ENCODE results near the gene DPP6.

The DPP6 gene

DNA sequence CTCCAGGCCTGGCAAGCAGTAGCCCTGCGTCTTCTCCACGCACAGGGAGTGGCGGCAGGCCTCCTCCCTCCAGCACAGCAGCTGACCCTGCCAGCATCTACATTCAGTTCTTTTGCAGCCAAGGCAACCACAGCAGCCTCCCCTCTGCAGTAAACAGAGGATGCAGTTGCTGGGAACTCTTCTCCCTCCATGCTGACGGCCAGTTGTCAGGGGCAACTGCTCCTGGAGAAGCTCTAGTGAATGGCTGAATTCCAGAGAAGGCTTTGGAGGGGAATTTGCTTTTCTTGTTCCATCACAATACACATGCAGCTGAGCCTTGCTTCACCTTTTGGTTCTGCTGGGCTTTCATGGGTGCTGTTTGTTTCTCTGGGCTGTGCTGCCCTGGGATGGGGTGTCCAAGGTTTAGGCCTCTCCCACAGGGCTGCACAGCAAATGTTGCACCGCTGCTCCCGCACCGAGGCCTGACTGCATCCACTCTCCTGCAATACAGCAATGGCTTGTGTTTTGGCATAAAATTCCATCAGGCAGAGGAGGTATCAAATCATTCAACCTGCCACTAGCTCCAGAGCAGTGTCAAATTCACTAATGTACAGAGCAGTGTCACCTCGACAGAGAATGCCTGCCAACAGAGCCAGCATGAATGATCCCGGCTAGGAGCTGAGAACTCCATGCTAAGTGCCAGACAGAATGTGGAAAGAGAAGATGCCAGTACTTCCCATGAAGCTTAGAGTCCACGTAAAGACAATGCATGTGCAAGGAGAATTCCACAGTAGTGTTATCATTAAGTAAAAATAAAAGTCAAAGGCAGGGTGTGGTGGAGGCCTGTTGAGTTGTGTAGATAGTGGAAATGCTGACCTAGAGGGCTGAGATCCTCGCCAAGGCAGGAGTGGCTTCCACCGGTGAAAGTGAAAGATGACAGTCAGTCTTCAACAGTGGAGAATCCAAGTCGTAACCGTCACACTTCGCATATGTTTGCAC is 399.6 kb downstream of the DPP6 start:
- no peak for DNase-seq (ENCODE audit: low spot score)

DNA sequence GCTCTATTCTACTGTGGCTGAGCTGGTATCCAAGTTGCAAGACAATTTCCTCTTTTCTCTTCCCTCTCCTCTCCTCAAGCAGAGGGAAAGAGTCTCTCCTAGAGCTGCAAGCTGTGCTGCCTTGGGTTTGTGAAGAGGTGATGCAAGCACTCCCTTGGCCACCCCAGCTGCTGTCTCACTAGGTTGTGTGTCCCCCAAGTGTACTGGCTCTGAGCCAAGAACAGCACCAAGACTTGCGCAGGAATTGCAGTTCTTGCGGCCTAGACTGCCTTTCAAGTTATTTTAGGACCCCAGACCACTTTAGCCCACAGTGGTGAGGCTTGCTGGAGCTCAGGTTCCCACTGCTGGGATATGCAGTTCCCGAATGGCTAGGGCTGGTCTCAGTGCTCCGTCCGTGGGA is 411.6 kb downstream of the DPP6 start:
- DNase-seq (ENCODE audit: low spot score), result no peak

DNA sequence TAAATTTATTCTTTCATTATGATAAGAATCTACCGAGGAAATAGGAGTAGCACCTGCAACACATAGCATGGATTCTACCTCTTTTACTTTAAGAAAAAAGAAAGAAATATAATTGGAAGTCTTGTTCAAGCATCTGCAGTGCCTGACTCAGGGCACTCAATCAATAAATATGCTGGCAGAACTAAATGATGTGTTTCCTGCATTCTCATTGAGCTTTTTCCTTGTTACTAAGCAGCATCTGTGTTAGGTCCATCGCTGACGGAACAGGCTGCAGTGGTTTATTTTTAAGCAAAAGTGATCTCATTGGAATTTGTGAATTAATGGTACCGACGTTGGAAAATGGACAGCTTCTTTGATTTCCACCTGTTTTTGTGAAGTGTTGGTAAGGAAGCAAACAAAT is 417.5 kb downstream of the DPP6 start:
- DNase-seq (ENCODE audit: low spot score), result no peak

DNA sequence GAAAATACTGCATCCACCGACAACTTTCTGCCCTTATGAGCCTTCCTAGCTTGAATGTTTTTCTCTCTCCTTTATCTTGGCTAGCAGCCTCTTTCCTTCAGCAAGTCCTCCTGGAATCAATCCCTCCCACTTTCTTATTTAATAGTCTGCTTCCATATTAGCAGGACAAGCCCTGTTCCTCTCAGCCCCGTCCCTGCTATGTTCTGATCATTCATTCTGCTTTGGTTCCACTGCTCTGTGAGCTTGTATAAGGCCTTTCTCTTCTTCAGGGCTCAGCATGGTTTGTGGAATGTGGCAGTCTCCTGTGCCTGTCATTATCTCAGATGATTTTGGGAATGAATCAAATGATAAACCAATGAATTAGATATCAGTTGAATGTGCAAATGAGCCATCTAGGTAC is 420.1 kb downstream of the DPP6 start:
- no peak for DNase-seq (ENCODE audit: low spot score)

DNA sequence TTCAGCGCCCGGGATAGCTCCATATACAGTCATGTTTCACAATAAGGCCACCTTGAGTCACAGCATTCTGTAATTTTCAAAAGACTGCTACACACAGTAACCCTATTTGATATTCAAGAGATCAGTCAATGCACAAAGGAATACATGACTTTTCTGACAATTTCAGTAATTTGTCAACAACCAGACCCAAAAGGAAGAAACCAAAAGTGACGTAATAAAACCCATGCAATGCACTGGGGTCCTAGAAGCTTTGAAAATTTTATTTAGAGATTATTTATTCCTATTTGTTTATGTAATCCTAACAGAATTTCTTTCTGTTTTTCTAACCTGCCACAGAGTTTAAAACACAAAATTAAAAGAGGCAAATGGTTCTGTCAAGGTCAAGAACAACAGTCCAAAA is 421.2 kb downstream of the DPP6 start:
- no peak for DNase-seq (ENCODE audit: low spot score)

DNA sequence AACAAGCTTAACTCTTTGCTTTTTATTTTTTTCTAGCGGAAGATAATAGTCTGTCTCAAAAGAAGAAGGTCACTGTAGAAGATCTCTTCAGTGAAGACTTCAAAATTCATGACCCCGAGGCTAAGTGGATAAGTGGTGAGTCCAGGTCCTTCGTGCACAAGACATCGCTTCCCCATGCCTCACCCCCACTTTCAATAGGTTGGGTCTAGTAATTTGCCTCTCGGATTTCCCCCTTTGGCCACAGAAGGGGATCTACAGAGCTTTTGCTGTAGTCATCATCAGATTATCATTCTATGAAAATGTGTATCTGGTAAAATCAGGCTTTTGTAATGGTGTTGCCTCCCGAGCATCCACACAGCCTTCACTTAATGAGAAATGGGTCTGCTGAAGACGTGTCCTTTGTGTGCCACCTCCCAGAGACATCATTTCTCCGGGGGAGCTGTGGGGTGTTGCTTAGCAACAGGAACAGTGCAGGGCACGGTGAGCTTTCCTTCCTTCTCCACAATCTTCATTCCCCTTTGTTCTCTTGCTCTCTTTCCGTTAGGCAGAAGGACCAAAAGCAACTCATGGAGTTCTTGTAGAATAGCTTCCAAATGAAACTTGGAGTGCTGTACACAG is 422.8 kb downstream of the DPP6 start:
- no peak for DNase-seq (ENCODE audit: low spot score)

DNA sequence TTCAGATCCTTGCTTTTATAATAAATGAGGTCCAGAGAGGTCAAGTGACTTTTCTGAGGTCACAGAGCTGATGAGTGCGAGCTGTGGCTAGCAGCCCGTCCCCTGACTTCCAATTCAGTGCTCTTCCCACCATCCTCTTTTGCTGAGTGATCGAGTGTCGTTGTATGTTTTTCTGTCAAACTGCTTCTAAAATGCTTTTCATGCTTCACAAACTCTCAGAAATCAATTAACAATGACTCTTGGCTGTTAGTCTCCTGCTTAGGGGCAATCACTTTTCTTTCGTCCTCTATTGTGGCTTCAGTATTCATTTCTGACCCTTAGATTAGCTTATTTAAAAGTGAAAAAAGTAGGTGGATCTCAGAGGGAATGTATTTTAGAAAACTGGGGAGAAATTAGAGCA is 423.7 kb downstream of the DPP6 start:
- DNase-seq (ENCODE audit: low spot score), result no peak

DNA sequence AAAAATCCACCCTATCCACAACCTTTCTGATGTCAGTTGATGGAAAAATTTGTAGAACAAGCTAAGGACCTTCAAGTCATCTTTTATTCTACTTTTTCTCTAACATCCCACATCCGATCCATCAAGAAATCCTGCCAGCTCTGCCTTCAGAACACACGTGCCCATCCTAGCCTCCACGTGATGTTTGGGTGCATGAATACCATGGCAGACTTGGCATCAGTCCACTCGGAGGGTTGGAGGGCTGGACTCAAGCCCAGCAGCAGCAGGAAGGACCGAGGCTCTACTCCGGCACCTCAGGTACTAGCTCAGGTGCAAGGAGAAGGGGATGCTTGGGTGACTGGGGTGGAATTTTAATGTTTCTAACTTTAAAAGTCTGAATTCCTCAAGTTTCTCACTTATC is 428.6 kb downstream of the DPP6 start:
- DNase-seq (ENCODE audit: low spot score), result no peak

DNA sequence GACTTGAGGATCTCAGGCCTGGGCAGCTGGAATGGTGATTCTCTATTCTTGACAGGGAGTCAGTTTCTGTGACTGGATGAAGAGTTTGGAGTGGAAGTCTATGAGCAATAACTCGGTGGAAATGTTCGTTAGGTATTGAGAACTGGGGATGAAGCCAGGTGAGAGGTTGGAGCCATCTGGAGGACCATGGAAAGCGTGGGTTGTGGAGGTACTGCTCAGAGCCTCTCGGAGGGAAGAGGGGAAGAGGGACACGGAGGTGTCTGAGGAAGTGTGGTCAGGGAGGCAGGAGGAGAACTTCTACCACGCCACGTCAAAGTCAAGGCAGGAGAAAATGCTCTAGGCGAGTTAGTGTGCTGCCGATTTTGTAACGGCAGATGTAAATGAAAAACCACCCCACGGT is 430.7 kb downstream of the DPP6 start:
- no peak for DNase-seq (ENCODE audit: low spot score)

DNA sequence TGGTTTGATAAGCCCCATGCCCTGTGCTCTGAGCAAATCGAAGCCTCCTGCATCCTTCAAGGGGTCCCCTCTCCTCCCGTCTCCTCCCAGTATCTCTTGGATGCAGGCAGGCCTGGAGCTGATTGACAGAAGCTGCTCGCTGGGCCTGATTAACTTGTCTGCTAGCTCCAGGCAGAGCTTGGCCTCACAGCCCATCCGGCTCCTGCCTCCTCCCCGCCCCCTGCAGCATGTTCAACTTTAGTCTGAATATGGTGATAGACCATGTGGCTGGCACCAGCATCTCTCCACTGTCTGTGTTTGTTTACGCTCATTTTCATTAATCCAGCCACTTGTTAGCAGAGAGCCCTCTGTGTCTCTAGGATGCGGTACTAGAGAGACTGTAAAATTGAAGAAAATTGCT is 432.2 kb downstream of the DPP6 start:
- no peak for DNase-seq (ENCODE audit: low spot score)

DNA sequence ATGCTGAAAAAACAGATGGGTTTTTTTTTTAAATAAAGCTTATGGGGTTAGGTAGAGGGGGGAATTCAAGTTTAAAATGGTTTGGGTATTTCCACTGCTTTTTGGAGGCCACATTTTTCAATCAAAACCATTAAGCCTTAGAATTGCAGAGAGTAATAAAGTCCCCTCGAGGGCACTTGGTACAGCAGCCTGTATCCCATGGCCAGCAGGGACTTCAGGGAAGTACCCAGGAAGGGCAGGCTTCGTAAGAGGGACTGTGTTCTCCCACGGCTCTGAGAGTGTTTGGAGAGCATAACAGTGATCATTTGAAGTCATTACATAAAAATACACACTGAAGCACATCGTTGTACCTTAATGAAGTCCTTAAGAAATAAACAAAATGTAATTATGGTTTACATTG is 432.7 kb downstream of the DPP6 start:
- DNase-seq (ENCODE audit: low spot score), result no peak

DNA sequence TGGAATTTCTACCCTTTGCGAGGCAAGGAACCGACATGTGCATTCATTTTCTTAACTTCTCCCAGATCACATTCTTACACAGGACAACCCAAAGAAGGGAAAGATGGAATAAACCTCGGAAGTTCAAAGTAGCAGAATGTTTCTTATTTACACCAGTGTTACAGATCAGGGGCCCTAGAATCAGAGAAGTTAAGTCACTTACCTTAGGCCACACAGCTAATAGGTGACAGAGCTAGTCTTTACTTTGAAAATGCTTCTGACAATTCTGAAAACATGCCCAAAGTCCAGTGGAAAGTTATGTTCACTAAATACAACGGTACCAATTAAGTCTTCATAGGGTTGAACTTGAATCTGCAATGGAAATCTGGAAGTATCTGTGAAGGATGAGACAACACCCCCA is 437.7 kb downstream of the DPP6 start:
- no peak for DNase-seq (ENCODE audit: low spot score)

DNA sequence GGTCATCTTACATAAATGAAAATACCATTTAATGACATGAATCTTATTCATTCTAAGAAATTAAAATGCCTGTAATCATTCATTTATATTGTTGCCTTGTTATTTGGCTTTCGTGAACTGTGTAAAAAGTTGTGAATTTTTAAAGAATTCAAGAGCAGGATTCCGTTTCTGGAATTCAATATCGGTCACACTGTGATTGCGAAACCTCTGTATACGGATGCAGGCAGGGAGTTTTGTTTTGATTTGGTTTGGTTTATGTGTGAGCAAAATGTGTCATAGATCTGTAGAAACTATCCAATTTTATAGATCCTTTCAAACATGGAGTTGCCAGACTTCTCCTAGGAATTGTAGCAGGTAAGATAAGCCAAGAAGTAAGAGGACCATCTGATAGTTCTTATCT is 441.4 kb downstream of the DPP6 start:
- no peak for DNase-seq (ENCODE audit: low spot score)

DNA sequence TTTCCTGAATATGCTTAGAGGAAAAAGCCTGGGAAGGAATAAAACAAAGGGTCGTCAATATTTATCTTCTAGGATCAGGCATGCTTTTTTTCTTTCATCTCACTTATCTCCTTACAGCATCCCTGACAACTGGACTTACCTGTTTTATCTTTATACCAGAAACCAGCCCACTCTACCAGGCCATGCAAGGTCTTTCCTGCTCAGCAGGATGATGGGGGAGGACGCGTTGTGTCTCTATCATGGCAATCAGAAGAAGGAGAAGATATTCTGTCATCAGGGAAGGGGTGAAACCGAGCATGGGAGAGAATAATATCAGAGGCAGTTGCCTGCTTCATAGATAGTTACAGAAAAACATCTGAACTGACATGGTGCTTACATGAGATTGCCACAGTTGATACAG is 445.6 kb downstream of the DPP6 start:
- DNase-seq (ENCODE audit: low spot score), result no peak

DNA sequence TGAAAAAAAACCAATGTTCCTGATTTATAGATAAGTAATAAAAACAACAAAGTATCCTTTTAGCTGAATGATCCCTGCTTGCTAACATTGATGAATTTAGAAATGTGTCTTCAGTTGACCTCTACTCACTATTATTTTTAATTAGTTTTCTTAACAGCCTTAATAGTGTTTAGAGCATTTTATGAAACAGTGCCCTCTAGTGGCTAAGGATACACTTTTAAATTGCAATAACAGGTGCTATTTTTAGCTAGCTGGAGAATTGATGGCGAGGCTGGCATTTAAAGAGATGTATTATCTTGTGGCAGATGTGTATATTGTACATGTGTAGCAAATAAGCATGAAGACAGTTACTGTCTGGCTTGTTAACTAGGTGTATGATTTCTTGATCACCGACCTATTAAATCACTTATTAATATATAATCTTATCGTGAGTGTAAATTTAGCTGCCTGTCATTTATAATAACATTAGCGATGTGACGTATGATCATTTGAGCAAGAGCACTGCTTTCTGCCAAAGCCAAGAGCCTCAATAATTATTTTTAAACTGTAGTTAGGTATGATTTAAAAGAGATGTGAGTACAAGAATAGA is 451.9 kb downstream of the DPP6 start:
- DNase-seq (ENCODE audit: low spot score), result no peak

DNA sequence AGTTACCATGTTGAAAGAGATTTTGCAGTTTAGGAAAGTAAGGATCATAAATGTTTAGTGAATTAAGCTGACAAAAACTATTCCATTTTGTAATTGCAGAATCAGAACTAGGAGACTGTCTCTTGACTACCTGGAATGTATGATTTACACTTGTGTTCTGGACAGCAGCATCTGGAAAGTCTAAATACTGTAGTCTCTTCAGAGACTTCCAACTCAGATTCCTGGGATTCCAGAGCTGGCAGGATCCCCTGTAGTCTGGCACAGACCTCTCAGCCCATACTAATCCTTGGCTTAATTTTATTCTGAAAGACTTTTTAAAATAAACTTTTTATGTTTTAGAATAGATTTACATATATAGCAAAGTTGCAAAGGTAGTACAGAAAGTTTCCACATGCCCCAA is 452.7 kb downstream of the DPP6 start:
- DNase-seq (ENCODE audit: low spot score), result no peak

DNA sequence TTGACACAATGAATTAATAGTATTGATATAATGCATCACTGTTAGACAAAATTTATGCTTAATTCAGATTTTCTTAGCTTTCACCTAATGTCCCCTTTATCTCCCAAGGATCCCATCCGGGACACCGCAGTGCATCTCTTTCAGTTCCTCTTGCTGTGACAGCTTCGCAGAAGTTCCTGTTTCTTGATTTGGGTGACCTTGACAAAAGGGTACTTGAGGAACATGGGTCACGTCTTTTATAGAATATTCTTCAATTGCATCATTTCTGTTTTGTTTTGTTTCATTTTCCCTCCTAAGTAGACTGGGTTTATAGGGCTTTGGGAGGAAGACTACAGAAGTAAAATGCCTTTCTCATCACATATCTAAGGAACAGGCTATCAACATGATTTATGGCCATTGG is 453.2 kb downstream of the DPP6 start:
- no peak for DNase-seq (ENCODE audit: low spot score)

DNA sequence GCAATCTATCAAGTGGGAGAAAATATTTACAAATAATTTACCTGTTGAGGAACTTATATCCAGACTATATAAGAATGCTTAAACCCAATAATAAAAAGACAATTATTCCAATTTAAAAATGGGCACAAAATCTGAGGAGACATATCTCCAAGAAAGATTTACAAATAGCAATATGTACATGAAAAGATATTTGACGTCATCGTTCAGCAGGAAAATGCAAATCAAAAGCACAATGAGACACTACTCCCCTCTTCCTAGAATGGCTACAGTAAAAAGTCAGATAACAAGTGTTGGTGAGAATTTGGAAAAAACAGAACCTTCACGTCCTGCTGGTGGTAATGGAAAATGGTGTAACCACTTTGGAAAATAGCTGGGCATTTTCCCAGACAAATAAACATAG is 457.0 kb downstream of the DPP6 start:
- DNase-seq (ENCODE audit: low spot score), result no peak

DNA sequence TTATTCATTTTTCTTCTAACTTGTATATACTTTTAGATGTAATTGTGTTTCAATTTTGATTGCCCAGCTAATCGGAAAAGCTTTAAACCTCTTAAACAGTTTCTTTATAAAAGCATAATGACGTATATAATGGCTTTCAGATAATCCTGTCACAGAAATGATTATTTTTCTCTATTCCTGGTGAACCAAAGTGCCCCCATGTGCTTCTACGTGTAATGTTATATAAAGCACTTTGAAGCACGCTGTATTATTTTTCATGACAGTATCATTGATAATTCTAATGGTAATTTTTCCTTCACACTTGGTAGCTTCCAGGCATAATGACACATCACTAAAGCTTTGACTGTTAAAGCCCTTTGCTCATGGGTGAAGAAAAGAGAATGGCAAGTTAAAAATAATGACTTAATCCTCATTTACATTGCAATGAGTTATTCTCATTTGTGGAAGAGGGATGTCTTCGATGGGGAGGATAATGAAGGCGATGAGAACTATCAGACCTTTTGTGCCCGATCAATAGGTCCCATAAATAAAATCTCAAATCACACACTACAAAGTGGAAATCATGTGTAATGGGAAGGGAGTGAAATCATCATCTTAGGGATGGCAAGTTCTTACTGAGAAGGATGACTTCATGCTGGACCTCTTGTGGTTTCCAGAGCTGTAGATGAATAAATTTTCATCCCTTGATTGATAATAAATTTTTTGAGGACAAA is 460.1 kb downstream of the DPP6 start:
- no peak for DNase-seq (ENCODE audit: low spot score)

DNA sequence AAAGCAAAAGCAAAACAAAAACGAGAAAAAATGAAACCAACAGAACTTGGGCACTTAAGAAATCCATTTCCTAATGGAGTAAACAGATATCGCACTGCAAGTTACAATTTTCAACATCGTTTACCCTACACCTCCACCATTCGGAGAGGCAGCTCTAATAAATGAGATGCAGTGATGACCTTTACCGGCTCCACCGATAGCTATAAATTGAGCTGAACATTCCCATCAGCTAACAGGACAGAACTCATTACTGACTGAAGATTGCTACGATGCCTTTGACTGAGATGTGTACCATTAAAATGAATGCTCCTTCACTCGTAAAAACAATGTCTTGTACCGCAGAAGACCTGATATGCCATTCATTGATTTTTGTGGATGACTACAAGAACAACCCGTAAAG is 465.6 kb downstream of the DPP6 start:
- DNase-seq (ENCODE audit: low spot score), result no peak

DNA sequence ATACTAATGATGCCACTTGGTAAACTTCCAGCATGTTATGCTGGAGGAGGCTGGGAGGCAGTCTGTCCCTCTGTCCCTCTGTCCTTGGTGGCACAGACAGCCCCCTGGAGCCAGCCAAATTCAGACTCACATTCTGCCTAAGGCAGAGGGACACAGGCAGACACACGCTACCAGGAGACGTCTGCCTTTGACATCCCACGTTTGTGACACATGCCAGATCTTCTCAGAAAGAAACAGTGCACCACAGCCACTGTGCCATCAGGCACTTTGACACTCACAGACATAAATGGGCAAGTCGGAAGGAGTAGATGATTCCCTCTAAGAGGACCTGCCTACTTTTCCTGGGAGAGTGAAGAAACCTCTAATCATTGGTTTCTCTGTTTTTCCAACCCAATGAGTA is 467.0 kb downstream of the DPP6 start:
- DNase-seq (ENCODE audit: low spot score), result no peak

DNA sequence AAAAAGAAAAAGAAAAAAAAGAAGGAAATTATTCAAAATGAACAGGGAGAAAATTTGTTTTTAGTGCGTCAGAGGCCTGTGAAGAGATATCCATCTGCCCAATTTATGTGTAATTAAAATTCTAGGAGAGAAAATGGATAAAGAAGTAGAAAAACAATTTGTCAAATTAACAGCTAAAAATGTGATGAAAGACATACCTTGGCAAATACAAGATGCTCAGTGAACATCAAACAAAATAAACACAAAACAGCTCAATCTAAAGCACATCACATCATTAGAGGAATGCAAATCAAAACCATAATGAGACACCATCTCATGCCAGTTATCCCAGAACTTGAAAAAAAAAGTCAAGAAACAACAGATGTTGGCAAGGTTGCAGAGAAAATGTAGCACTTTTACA is 477.9 kb downstream of the DPP6 start:
- DNase-seq (ENCODE audit: low spot score), result no peak

DNA sequence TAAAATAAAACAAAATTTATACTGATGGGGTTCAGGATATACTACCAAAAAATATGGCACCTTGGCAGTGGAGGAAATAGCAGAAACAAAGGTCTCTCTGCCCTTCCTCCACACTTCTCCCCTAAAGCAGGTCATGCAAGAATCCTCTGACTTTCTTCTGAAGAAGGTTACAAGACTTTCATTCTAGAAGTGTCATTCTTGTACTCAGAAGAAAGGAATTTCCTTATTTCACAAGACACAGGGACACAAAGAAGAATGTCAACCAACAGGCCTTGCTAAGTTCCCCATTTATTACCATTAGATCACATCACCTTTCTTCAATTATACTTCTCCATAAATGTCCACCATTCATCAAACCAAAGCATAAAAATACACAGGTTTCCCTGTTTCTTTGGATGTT is 480.6 kb downstream of the DPP6 start:
- DNase-seq (ENCODE audit: low spot score), result no peak

Measured in left forelimb (tissue), 1 donor.